ENCODE data around the gene BOLL. TPM values are rescaled to one million over a fixed set of nuclear protein-coding genes. Genes with fewer than 3 reads are reported as not detected.
"Not testable (repeated sequence)": the region's sequence is repeated elsewhere in the genome, so short reads cannot be mapped to it uniquely, and the experiment has no call there.

BOLL gene
- total RNA-seq, 4 donors from 2014 or later, result not detected

DNA sequence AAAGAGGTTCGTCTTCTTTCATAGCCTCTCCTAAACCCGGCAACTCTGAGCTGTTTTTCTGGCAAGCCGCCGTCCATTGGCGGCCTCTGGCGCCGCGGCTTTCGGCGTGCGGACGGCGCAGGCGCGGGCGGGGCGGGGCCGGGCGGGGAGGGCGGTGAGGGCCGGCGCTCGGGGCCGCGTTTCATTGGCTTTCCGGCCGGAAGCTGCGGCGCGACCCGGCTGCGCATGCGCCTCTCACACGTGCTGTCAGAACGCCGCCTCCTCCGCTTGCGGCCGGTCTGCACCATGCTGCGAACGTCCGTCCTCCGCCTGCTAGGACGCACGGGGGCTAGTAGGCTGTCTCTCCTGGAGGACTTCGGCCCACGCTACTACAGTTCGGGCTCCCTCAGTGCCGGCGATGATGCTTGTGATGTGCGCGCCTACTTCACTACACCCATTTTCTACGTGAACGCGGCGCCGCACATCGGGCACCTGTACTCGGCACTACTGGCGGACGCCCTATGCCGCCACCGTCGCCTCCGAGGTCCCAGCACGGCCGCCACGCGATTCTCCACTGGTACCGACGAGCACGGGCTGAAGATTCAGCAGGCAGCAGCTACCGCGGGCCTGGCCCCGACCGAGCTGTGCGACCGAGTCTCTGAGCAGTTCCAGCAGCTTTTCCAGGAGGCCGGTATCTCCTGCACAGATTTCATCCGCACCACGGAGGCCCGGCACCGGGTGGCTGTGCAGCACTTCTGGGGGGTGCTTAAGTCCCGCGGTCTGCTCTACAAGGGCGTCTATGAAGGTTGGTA lies 79.8 kb downstream of the BOLL start, which contains the start of gene MARS2:
Gene MARS2 (plus strand): TSS at position 249 of the 791 bp plus-strand sequence. CDS start 37 bp downstream, at position 286.
- H3K9me3 ChIP-seq, result no peaks in the 10 kb centered on the region
- DNase-seq (ENCODE audit: low spot score in 2 of 2), result peak; percentile 75 to 77
- peak; percentile 6 to 67 for TF ChIP-seq POLR2A (IDR thresholded peaks at IDR 0.05)
- peak; percentile 11 to 89 for TF ChIP-seq EP300 (IDR thresholded peaks at IDR 0.05)
- TF ChIP-seq, protein P1, sequence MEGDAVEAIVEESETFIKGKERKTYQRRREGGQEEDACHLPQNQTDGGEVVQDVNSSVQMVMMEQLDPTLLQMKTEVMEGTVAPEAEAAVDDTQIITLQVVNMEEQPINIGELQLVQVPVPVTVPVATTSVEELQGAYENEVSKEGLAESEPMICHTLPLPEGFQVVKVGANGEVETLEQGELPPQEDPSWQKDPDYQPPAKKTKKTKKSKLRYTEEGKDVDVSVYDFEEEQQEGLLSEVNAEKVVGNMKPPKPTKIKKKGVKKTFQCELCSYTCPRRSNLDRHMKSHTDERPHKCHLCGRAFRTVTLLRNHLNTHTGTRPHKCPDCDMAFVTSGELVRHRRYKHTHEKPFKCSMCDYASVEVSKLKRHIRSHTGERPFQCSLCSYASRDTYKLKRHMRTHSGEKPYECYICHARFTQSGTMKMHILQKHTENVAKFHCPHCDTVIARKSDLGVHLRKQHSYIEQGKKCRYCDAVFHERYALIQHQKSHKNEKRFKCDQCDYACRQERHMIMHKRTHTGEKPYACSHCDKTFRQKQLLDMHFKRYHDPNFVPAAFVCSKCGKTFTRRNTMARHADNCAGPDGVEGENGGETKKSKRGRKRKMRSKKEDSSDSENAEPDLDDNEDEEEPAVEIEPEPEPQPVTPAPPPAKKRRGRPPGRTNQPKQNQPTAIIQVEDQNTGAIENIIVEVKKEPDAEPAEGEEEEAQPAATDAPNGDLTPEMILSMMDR (IDR thresholded peaks at IDR 0.05), result peak in 1 of 5 experiments; percentile 18
- H3K36me3 ChIP-seq, result no peaks in the 10 kb centered on the region
- H3K27ac ChIP-seq, result peak within 1 kb of the TSS; percentile 66 to 90 (median 84)
- 0% methylated on average over 27 to 67 of the region's 86 CpGs for WGBS, 2 donors
- peaks cover 0 to 40% (median 17%) of the 10 kb centered on the region in 4 donors for H3K4me1 ChIP-seq
- H3K4me3 ChIP-seq, result peak within 1 kb of the TSS; percentile 59 to 90 (median 74)
- H3K27me3 ChIP-seq, result no peaks in the 10 kb centered on the region

DNA sequence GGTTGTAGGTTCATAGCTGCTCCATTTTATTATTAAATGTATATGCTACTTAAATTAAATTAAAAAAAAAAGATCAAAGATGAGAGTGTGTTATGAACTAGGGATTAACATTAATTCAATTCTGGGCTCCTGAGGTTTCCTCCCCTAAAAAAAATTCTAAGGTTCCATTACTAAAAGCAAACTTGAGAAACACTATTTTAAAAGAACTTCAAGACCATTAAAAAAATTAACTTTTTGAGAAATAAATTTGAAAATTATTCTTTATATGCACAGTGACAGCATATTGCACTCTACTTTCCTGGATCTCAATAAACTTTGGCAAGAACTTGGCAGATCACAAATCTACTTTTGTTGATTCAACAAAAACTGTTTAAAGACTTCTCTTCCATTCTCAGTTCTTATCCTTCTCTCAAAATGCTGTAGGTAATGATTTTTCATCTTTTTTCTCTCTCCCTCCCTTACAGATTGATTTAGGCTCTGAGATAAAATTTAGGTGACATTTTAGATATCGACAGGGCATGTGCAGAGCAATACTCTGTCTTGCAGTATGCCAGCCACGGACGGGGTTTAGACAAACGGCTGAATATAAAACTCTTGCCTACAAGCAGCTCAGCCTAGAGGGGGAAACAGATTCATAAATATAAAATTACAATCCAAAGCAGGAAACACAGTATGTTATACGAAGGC lies 80.5 kb downstream of the BOLL start:
- DNase-seq (ENCODE audit: low spot score in 2 of 2), result no peak
- no peaks in the 10 kb centered on the region for H3K36me3 ChIP-seq
- H3K4me1 ChIP-seq, result peaks cover 0 to 40% (median 17%) of the 10 kb centered on the region in 4 donors
- no peak for TF ChIP-seq POLR2A (IDR thresholded peaks at IDR 0.05)
- TF ChIP-seq, protein P1 (IDR thresholded peaks at IDR 0.05), result no peak
- no peak for TF ChIP-seq EP300 (IDR thresholded peaks at IDR 0.05)
- H3K27me3 ChIP-seq, result no peaks in the 10 kb centered on the region
- H3K9me3 ChIP-seq, result no peaks in the 10 kb centered on the region
- H3K27ac ChIP-seq, result peak overlapping the region; percentile 66 to 90 (median 84)
- 0% methylated on average over 5 of the region's 5 CpGs for WGBS, 2 donors
- H3K4me3 ChIP-seq, result peak overlapping the region; percentile 40 to 87 (median 60)

DNA sequence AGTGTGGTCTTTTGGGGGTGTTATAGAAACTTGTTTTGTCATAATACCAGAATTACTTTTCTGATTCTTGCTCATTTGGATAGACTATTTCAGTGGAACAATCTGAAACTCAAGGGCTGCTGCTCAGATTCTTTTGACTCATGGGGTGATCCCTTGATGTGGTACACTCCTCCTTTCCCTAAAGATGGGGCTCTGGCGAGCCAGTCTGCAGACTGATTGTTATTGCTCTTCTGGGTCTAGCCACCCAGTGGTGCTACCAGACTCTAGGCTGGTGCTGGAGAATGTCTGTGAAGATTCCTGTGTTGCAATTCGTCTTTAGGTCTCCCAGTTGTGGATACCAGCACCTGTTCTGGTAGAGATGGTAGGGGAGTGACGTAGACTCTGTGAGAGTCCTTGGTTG lies 84.2 kb downstream of the BOLL start:
- Histone ChIP-seq H3K4me1 (peaks cover 0 to 9% (median under 1%) of the 10 kb centered on the region in 4 donors), H3K27ac (no peak overlapping the region), H3K27me3 (no peaks in the 10 kb centered on the region), H3K4me3 (no peak overlapping the region), H3K36me3 (no peaks in the 10 kb centered on the region), H3K9me3 (no peaks in the 10 kb centered on the region)
- TF ChIP-seq, protein P1 (IDR thresholded peaks at IDR 0.05), result no peak
- TF ChIP-seq EP300 (IDR thresholded peaks at IDR 0.05) (no peak), POLR2A (IDR thresholded peaks at IDR 0.05) (no peak)
- WGBS, 2 donors, result 80 to 82% methylated on average over 3 of the region's 3 CpGs
- no peak for DNase-seq (ENCODE audit: low spot score in 2 of 2)

DNA sequence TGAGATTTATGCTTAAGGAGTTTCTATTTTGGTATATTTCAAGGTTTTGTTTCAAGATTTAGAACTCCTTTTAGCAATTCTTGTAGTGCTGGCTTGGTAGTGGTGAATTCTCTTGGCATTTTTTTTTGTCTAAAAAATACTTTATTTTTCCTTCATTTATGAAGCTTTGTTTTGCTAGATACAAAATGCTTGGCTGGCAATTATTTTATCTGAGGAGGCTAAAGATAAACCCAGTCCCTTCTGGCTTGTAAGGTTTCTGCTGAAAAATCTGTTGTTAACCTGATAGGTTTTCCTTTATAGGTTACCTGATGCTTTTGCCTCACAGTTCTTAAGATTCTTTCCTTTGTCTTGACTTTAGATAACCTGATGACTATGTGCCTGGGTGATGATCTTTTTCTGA lies 85.4 kb downstream of the BOLL start:
- H3K27me3 ChIP-seq; H3K36me3 ChIP-seq; H3K9me3 ChIP-seq; H3K4me1 ChIP-seq; DNase-seq (ENCODE audit: low spot score in 2 of 2); H3K27ac ChIP-seq; H3K4me3 ChIP-seq: not testable (repeated sequence)

DNA sequence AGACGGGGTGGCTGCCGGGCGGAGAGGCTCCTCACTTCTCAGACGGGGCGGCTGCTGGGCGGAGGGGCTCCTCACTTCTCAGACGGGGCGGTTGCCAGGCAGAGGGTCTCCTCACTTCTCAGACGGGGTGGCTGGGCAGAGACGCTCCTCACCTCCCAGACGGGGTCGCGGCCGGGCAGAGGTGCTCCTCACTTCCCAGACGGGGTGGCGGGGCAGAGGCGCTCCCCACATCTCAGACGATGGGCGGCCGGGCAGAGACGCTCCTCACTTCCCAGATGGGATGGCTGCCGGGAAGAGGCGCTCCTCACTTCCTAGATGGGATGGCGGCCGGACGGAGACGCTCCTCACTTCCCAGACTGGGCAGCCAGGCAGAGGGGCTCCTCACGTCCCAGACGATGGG lies 88.5 kb downstream of the BOLL start:
- H3K36me3 ChIP-seq; DNase-seq (ENCODE audit: low spot score in 2 of 2); H3K4me1 ChIP-seq; H3K9me3 ChIP-seq; H3K4me3 ChIP-seq; H3K27me3 ChIP-seq; H3K27ac ChIP-seq: not testable (repeated sequence)
- 95 to 97% methylated on average over 18 of the region's 29 CpGs for WGBS, 2 donors

DNA sequence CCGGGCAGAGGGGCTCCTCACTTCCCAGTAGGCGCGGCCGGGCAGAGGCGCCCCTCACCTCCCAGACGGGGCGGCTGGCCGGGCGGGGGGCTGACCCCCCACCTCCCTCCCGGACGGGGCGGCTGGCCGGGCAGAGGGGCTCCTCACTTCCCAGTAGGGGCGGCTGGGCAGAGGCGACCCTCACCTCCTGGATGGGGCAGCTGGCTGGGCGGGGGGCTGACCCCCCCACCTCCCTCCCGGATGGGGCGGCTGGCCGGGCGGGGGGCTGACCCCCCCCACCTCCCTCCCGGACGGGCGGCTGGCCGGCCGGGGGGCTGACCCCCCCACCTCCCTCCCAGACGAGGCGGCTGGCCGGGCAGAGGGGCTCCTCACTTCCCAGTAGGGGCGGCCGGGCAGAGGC lies 89.1 kb downstream of the BOLL start:
- not testable (repeated sequence) for H3K4me1 ChIP-seq; H3K27me3 ChIP-seq; H3K27ac ChIP-seq; DNase-seq (ENCODE audit: low spot score in 2 of 2); H3K36me3 ChIP-seq; H3K9me3 ChIP-seq; H3K4me3 ChIP-seq
- 94 to 98% methylated on average over 9 to 13 of the region's 30 CpGs for WGBS, 2 donors

DNA sequence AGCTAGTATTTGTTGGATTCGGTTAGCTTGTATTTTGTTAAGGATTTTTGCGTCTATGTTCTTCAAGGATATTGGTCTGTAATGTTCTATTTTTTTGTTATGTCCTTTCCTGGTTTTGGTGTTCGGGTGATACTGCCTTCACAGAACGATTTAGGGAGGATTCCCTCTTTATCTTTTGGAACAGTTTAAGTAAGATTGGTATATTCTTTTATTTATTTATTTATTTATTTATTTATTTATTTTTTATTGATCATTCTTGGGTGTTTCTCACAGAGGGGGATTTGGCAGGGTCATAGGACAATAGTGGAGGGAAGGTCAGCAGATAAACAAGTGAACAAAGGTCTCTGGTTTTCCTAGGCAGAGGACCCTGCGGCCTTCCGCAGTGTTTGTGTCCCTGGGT lies 89.9 kb downstream of the BOLL start:
- 95 to 96% methylated on average over 4 of the region's 6 CpGs for WGBS, 2 donors
- H3K27ac ChIP-seq; H3K27me3 ChIP-seq; H3K9me3 ChIP-seq; H3K36me3 ChIP-seq; H3K4me1 ChIP-seq; DNase-seq (ENCODE audit: low spot score in 2 of 2); H3K4me3 ChIP-seq: not testable (repeated sequence)

All from tibial nerve (tissue), 4 donors.